Neural cell (in vitro differentiated cells): Measurements from ENCODE around the gene LRRFIP2.

Source experiments
- CTCF ChIP-seq: fragments of 450-650 bp; IDR thresholded peaks from 2 replicates; pipeline ENCODE4 v1.5.1; 2014; ENCODE audit warnings: antibody characterized with exemption, mild to moderate bottlenecking, moderate library complexity; ENCODE audit not compliant: poor library complexity, severe bottlenecking
- EP300 ChIP-seq: fragments of 450-650 bp; conservative IDR thresholded peaks from 2 replicates; pipeline ENCODE4 v1.6.1; 2014; ENCODE audit warnings: antibody characterized with exemption, mild to moderate bottlenecking, moderate library complexity; ENCODE audit not compliant: poor library complexity, severe bottlenecking
- EZH2 ChIP-seq: fragments of 200-600, 300-800 bp; shearing (Covaris generic), sonication (generic); IDR thresholded peaks from 2 replicates; pipeline ENCODE4 v1.6.1; 2014; ENCODE audit warnings: antibody characterized with exemption, low read length, borderline replicate concordance, mild to moderate bottlenecking; ENCODE audit not compliant: insufficient read depth, poor library complexity, severe bottlenecking
- RAD21 ChIP-seq: fragments of 450-650 bp; conservative IDR thresholded peaks from 2 replicates; pipeline ENCODE4 v1.6.1; 2014; ENCODE audit warnings: antibody characterized with exemption, mild to moderate bottlenecking, moderate library complexity
- TAF1 ChIP-seq: IDR thresholded peaks from 2 replicates; pipeline ENCODE4 v1.6.1; 2012; ENCODE audit warnings: low read depth

- TF ChIP-seq TAF1 = no peak
- no peak for TF ChIP-seq EZH2
- no peak for TF ChIP-seq CTCF
- TF ChIP-seq RAD21 = no peak
- no peak for TF ChIP-seq EP300
Measured at GRCh38 chr3:37126856-37127255, 47.5 kb downstream of the LRRFIP2 start.
